Osteocyte (in vitro differentiated cells): ENCODE data around the gene PRX. TPM values are rescaled to one million over a fixed set of nuclear protein-coding genes. Genes with fewer than 3 reads are reported as not detected.

ENCODE experiments used
- DNase-seq: peaks from one replicate; pipeline ENCODE4 v3.0.0; 2021; ENCODE audit warnings: mixed read lengths; ENCODE audit not compliant: unreplicated experiment; ENCODE audit errors: extremely low spot score
- H3K27ac Mint-ChIP-seq: one replicate; pipeline ENCODE4 v1.8.0; 2021; ENCODE audit warnings: mild to moderate bottlenecking, mixed read lengths; ENCODE audit not compliant: unreplicated experiment
- H3K27me3 Mint-ChIP-seq: one replicate; pipeline ENCODE4 v1.8.0; 2021; ENCODE audit warnings: mixed read lengths; ENCODE audit not compliant: unreplicated experiment
- H3K36me3 Mint-ChIP-seq: one replicate; pipeline ENCODE4 v1.8.0; 2021; ENCODE audit warnings: mixed read lengths; ENCODE audit not compliant: unreplicated experiment
- H3K4me1 Mint-ChIP-seq: one replicate; pipeline ENCODE4 v1.8.0; 2021; ENCODE audit warnings: mixed read lengths; ENCODE audit not compliant: unreplicated experiment
- H3K4me3 Mint-ChIP-seq: one replicate; pipeline ENCODE4 v1.8.0; 2021; ENCODE audit warnings: mild to moderate bottlenecking, moderate library complexity, mixed read lengths; ENCODE audit not compliant: unreplicated experiment
- H3K9me3 Mint-ChIP-seq: one replicate; pipeline ENCODE4 v1.8.0; 2021; ENCODE audit warnings: mixed read lengths; ENCODE audit not compliant: unreplicated experiment
- total RNA-seq: library from RNA; stranded (reverse); gene quantifications from 2 replicates; pipeline ENCODE4 v1.2.1, GENCODE V29; 2021
- TF ChIP-seq, protein P1 (sequence below): fragments of 200-600 bp; sonication (generic); IDR thresholded peaks from 2 replicates; pipeline ENCODE4 v1.5.0; 2021; ENCODE audit warnings: antibody characterized with exemption, mild to moderate bottlenecking, moderate library complexity

Gene PRX
- total RNA-seq, 1 donor from 2014 or later: 5.0 TPM

GRCh38 chr19:40419066-40419612, 6.0 kb upstream of the PRX start:
- H3K9me3 Mint-ChIP-seq: no peaks in the 10 kb centered on the region
- peak overlapping the region; percentile 11 for H3K4me3 Mint-ChIP-seq
- no peak for DNase-seq

DNA sequence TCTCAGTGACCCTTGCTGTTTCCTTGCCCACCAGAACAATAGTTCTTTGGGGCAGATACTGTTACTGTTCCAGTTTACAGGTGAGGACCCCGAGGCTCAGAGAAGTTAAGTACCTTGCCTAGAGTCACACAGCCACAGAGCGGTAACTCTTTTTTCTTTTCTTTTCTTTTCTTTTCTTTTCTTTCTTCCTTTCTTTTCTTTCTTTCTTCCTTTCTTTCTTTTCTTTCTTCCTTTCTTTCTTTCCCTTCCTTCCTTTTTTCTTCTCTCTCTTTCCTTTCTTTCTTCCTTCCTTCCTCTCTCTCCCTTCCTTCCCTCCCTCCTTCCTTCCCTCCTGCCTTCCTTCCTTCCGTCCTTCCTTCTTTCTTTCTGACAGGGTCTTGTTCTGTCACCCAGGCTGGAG, 4.9 kb upstream of the PRX start:
- no peaks in the 10 kb centered on the region for H3K27me3 Mint-ChIP-seq
- H3K4me3 Mint-ChIP-seq: no peak overlapping the region
- peak overlapping the region; percentile 78 for H3K27ac Mint-ChIP-seq
- DNase-seq: no peak
- TF ChIP-seq, protein P1, sequence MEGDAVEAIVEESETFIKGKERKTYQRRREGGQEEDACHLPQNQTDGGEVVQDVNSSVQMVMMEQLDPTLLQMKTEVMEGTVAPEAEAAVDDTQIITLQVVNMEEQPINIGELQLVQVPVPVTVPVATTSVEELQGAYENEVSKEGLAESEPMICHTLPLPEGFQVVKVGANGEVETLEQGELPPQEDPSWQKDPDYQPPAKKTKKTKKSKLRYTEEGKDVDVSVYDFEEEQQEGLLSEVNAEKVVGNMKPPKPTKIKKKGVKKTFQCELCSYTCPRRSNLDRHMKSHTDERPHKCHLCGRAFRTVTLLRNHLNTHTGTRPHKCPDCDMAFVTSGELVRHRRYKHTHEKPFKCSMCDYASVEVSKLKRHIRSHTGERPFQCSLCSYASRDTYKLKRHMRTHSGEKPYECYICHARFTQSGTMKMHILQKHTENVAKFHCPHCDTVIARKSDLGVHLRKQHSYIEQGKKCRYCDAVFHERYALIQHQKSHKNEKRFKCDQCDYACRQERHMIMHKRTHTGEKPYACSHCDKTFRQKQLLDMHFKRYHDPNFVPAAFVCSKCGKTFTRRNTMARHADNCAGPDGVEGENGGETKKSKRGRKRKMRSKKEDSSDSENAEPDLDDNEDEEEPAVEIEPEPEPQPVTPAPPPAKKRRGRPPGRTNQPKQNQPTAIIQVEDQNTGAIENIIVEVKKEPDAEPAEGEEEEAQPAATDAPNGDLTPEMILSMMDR: no peak
- H3K4me1 Mint-ChIP-seq: peaks cover 45% of the 10 kb centered on the region
- no peaks in the 10 kb centered on the region for H3K9me3 Mint-ChIP-seq
- H3K36me3 Mint-ChIP-seq: peaks cover 3% of the 10 kb centered on the region

More at GRCh38 chr19:40419066-40419612, 6.0 kb upstream of the PRX start:
- Mint-ChIP-seq H3K4me1 (peaks cover 42% of the 10 kb centered on the region), H3K27ac (peak overlapping the region; percentile 23), H3K27me3 (no peaks in the 10 kb centered on the region), H3K36me3 (peaks cover 3% of the 10 kb centered on the region)
- TF ChIP-seq, protein P1: no peak

GRCh38 chr19:40417643-40417981, 4.4 kb upstream of the PRX start:
- Mint-ChIP-seq H3K4me3 (no peak overlapping the region), H3K27ac (peak overlapping the region; percentile 78), H3K27me3 (no peaks in the 10 kb centered on the region), H3K36me3 (peaks cover 3% of the 10 kb centered on the region), H3K4me1 (peaks cover 45% of the 10 kb centered on the region), H3K9me3 (no peaks in the 10 kb centered on the region)
- TF ChIP-seq, protein P1: no peak
- DNase-seq: no peak

GRCh38 chr19:40416918-40417642, 3.9 kb upstream of the PRX start:
- H3K4me3 Mint-ChIP-seq: no peak overlapping the region
- TF ChIP-seq, protein P1: no peak
- H3K27me3 Mint-ChIP-seq: no peaks in the 10 kb centered on the region
- peak overlapping the region; percentile 78 for H3K27ac Mint-ChIP-seq
- H3K36me3 Mint-ChIP-seq: peaks cover under 1% of the 10 kb centered on the region
- DNase-seq: no peak
- H3K4me1 Mint-ChIP-seq: peaks cover 41% of the 10 kb centered on the region
- H3K9me3 Mint-ChIP-seq: no peaks in the 10 kb centered on the region

DNA sequence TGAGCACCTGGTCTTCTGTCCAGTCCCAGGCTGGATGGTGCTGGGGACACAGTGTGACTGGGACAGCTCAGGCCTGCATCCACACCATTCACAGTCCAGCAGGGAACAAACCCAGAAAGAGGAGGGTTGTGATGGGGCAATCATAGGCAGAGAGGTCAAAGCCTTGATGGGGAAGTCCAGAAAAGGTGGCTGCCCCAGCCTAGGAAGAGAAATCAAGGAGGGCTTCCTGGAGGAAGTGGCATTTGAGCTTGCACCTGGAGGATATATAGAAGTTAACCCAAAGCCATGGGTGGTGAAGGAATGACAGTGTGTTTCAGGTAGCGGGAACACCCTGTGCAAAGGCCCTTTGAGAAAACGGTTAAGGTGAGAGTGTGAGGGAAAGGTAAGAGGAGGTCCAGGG, 2.6 kb upstream of the PRX start:
- H3K4me3 Mint-ChIP-seq: no peak overlapping the region
- H3K4me1 Mint-ChIP-seq: peaks cover 41% of the 10 kb centered on the region
- no peak overlapping the region for H3K27ac Mint-ChIP-seq
- no peaks in the 10 kb centered on the region for H3K36me3 Mint-ChIP-seq
- no peaks in the 10 kb centered on the region for H3K9me3 Mint-ChIP-seq
- TF ChIP-seq, protein P1: no peak
- no peak for DNase-seq
- H3K27me3 Mint-ChIP-seq: no peaks in the 10 kb centered on the region
